Epithelial cell of umbilical artery (primary cell): ENCODE results near the gene PPP1R3D. TPM values are rescaled to one million over a fixed set of nuclear protein-coding genes. Genes with fewer than 3 reads are reported as not detected.

Experiments
- total RNA-seq: library from RNA; depleted of rRNA; stranded (reverse); fragments of >200 nt; gene quantifications from 2 replicates; pipeline ENCODE4 v1.2.3, GENCODE V29; 2014

The PPP1R3D gene, protein sequence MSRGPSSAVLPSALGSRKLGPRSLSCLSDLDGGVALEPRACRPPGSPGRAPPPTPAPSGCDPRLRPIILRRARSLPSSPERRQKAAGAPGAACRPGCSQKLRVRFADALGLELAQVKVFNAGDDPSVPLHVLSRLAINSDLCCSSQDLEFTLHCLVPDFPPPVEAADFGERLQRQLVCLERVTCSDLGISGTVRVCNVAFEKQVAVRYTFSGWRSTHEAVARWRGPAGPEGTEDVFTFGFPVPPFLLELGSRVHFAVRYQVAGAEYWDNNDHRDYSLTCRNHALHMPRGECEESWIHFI
- 5.2 and 7.1 TPM in 2 replicates for total RNA-seq

DNA sequence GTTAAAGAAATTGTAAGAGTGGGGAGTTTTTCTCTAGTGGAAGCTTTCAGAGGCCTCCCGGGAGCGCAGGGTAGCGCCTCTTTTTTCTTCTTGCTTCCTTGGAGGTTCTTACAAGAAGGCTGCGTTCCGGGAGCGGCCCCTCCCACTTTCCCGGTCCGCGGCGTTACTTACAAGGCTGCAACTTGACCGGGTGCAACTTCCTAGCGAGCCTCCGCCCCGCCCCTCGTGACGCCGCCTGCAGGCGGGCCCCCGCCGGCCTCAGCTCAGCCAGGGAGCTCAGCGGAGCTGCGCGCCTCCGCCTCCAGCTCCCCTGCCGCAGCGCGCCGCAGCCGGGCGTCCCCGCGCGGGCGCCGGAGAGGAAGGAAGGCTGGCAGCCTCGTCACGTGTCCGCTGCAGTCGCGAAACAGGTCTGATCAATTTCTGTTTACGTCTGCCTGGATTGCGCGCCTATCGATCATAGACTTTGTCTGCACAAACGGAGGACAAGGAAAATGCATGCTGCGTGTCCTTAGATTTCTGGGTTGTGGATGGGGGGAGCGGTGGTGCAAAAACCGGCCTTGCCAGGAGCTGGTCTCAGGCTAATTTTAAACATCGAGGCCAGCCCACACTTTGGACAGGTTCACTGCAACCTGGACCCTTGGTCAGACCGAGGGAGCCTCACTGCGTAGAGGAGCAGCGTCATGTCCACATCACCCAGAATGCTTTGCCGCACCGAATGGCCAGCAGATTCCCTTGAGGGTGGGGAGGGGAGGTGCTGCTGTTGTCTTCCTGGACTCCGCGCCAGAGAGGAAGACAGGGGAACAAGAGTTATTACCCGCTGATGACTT, at the start of gene PPP1R3D, which contains the start of gene FAM217B:
Gene PPP1R3D, minus strand, starts transcription at position 177 of the 827 bp plus-strand sequence. CDS start 374 bp downstream, outside the sequence.
Gene FAM217B, plus strand, starts transcription at position 261 of the 827 bp plus-strand sequence. CDS start 3,555 bp downstream, outside the sequence.

DNA sequence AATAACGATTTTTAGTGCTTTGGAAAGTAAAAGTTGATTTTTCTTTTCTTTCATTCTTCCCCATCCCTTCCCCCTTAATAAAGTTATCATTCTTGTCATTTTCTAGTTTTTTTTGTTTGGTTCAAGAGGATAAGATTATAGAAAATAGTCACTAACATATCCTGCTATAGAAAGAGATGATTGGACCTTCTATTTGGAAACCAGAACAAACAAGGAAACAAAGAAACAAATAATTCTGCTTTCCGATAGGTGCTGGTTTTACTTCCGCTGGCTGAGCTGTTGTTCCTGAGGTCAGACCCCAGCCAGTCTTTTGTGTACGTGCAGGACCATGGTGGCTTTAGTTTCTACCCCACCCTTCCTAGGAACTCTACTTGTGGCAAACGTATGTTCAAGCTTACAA, 18.0 kb upstream of the PPP1R3D start, which contains the start of gene CDH26:
Gene CDH26, plus strand, starts transcription at position 301 of the 400 bp plus-strand sequence. CDS start 304 bp downstream, outside the sequence.

DNA sequence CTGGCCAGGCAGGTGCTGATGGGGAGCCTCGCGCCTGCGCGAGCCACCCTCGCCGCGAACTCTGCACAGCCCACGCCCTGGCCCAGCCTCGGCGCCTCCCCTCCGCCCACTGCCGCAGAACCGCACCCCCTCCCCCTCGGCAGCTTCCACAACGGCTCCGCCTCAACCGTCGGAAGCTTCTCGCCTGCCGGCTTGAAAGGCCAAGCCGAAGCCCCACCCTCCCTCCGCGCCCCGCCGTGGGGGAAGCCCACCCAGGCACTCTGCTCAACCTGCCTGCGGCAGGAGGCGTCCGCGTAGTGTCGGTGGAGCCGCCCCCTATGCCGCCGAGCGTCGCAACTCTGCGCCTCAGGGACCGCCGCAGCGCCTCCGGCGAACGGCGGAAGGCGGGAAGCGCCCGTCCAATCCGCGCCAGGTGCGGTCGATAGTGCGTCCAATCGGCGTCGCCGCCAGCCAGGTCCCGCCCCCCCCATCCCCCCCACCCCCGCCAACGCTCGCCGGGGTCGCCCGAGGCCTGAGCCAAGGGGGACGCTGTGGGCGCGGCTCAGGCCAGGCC, 6.7 kb downstream of the PPP1R3D start, which contains the start of gene SYCP2:
Gene SYCP2, minus strand, starts transcription at position 342 of the 553 bp plus-strand sequence. CDS start 11,224 bp downstream, outside the sequence.

Other genes with a start within 250 kb of the PPP1R3D start
- gene SYCP2, start 6.7 kb downstream of the PPP1R3D start, total RNA-seq = 0.30 and 0.32 TPM in 2 replicates
- gene FAM217B, start 84 bp upstream of the PPP1R3D start, total RNA-seq = 2.7 and 3.2 TPM in 2 replicates
- gene CDH26, start 18.1 kb upstream of the PPP1R3D start, total RNA-seq = 0.32 TPM in 1 of 2 replicates, not detected in the other